Suprapubic skin (tissue), 4 donors: ENCODE results near the gene GIMAP5.

Experiments used
- CTCF ChIP-seq, 2 donors: fragments of 200-600 bp in 1 of 2; fragments of 450-650 bp in 1 of 2; sonication (generic) in 1 of 2; IDR thresholded peaks; one replicate each; pipeline ENCODE4 v1.5.1; 2016 to 2019; ENCODE audit warnings: antibody characterized with exemption in 2 of 2, mild to moderate bottlenecking in 1 of 2, moderate library complexity in 1 of 2
- POLR2A ChIP-seq, 2 donors: fragments of 450-650 bp; IDR thresholded peaks; one replicate each; pipeline ENCODE4 v1.6.1; 2017; ENCODE audit warnings: antibody characterized with exemption in 2 of 2, mild to moderate bottlenecking in 2 of 2, moderate library complexity in 2 of 2
- POLR2AphosphoS5 ChIP-seq, 3 donors: sonication (generic); formaldehyde crosslinking; IDR thresholded peaks; one replicate each; pipeline ENCODE4 v1.6.1; 2017; ENCODE audit warnings: antibody characterized with exemption in 3 of 3

- TF ChIP-seq CTCF (IDR thresholded peaks at IDR 0.05), result no peak
- no peak for TF ChIP-seq POLR2AphosphoS5 (IDR thresholded peaks at IDR 0.05)
- no peak for TF ChIP-seq POLR2A (IDR thresholded peaks at IDR 0.05)
Measured at GRCh38 chr7:150735596-150736358, 1.4 kb upstream of the GIMAP5 start.
